K562 (cell line): ENCODE measurements around the gene DPH7. TPM values are rescaled to one million over a fixed set of nuclear protein-coding genes. Genes with fewer than 3 reads are reported as not detected.

Experiments used
- ATAC-seq: fragments of 200-7000 bp; cut with Tn5 transposase; 3 replicates; pipeline ENCODE4 v1.9.1; 2020; ENCODE audit warnings: moderate library complexity
- BruUV-seq: library from RNA; stranded (reverse); fragments of 400-500 nt; replicated peaks from 2 replicates; lab custom pipeline; 2021; lab: Mats Ljungman, UMichigan
- CTCF ChIA-PET: fragments of 300-600 bp; formaldehyde crosslinking; extraction: SDS; loops from one replicate; lab custom pipeline; 2021; ENCODE audit warnings: low intra/inter-chr PET ratio; lab: Yijun Ruan, JAX
- POLR2A ChIA-PET: fragments of 300-600, 350-650 bp; sonication (Branson Sonifier 250); formaldehyde crosslinking; extraction: SDS; loops from one replicate; lab custom pipeline; 2021; ENCODE audit warnings: antibody characterized with exemption, inconsistent platforms; lab: Yijun Ruan, JAX
- DNase-seq, 4 experiments: peaks; one replicate each; pipeline versions ENCODE4 v3.0.0 to v3.0.0-alpha.2; 2011 to 2018; ENCODE audit warnings: low spot score in 3 of 4, mixed read lengths in 3 of 4; ENCODE audit errors: extremely low read depth in 1 of 4
- FAIRE-seq: peaks from 2 replicates; lab custom pipeline; 2011; peaks lifted over from hg19 to GRCh38; lab: Jason Lieb, UNC
- H2AFZ ChIP-seq: 2 replicates; pipeline ENCODE4 v1.6.0; 2011; ENCODE audit warnings: low read depth, low read length, control low read depth, inconsistent platforms
- H3K27ac ChIP-seq: fragments of 200-600 bp; 3 replicates; pipeline ENCODE4 v1.8.0; 2011; ENCODE audit warnings: low read depth, mild to moderate bottlenecking, control low read depth, inconsistent platforms, low read length, moderate library complexity, mixed read lengths; ENCODE audit errors: extremely low read depth
- H3K27me3 ChIP-seq, 2 experiments: fragments of 300-600 bp in 1 of 2; 2 replicates in 1 of 2; 3 replicates in 1 of 2; pipeline versions ENCODE4 v1.6.0 to v1.8.0; 2011; ENCODE audit warnings: inconsistent platforms in 2 of 2, low read length in 2 of 2, mild to moderate bottlenecking in 1 of 2, mixed read lengths in 1 of 2, moderate library complexity in 1 of 2; ENCODE audit not compliant: control insufficient read depth in 2 of 2, insufficient read depth in 2 of 2
- H3K36me3 ChIP-seq: fragments of 300-600 bp; 3 replicates; pipeline ENCODE4 v1.8.0; 2011; ENCODE audit warnings: mild to moderate bottlenecking, low read length, inconsistent platforms; ENCODE audit not compliant: control insufficient read depth, insufficient read depth
- H3K4me1 ChIP-seq, 2 experiments: fragments of 200-600 bp in 1 of 2; replicated peaks in 1 of 2; 2 replicates in 1 of 2; 3 replicates in 1 of 2; pipeline versions ENCODE4 v1.5.1 to v1.8.0; 2011; ENCODE audit warnings: inconsistent platforms in 2 of 2, low read length in 2 of 2, mild to moderate bottlenecking in 1 of 2, mixed read lengths in 1 of 2, moderate library complexity in 1 of 2; ENCODE audit not compliant: control insufficient read depth in 2 of 2, insufficient read depth in 2 of 2
- H3K4me2 ChIP-seq: 2 replicates; pipeline ENCODE4 v1.6.1; 2011; ENCODE audit warnings: low read length, control low read depth, inconsistent platforms, mixed read lengths; ENCODE audit not compliant: insufficient read depth
- H3K4me3 ChIP-seq: fragments of 200-600 bp; sonication (generic), shearing (Covaris generic); 2 replicates; pipeline ENCODE4 v1.5.1; 2016; ENCODE audit warnings: control low read depth, inconsistent platforms
- H3K79me2 ChIP-seq: fragments of 200-600 bp; 3 replicates; pipeline ENCODE4 v1.8.0; 2011; ENCODE audit warnings: low read length, inconsistent platforms; ENCODE audit not compliant: control insufficient read depth, insufficient read depth
- H3K9ac ChIP-seq, 2 experiments: 2 replicates each; pipeline versions ENCODE4 v1.6.0 to v1.6.1; 2011; ENCODE audit warnings: low read depth in 2 of 2, low read length in 2 of 2, control low read depth in 1 of 2, inconsistent platforms in 1 of 2, mild to moderate bottlenecking in 1 of 2, mixed read lengths in 1 of 2; ENCODE audit not compliant: insufficient read depth in 1 of 2
- H3K9me1 ChIP-seq: one replicate; pipeline ENCODE4 v1.6.0; 2011; ENCODE audit warnings: inconsistent platforms, mild to moderate bottlenecking, low read length, moderate library complexity; ENCODE audit not compliant: control insufficient read depth, insufficient read depth
- H3K9me3 ChIP-seq: replicated peaks from 2 replicates; pipeline ENCODE4 v1.5.1; 2011; ENCODE audit warnings: low read depth, low read length, inconsistent platforms; ENCODE audit not compliant: control insufficient read depth, insufficient read depth
- H4K20me1 ChIP-seq: replicated peaks from 2 replicates; pipeline ENCODE4 v1.6.1; 2011; ENCODE audit warnings: low read length, inconsistent platforms, mixed read lengths; ENCODE audit not compliant: control insufficient read depth, insufficient read depth
- NBN ChIP-seq: fragments of 450-650 bp; IDR thresholded peaks from 2 replicates; pipeline ENCODE4 v1.6.1; 2016; ENCODE audit warnings: low read depth, mild to moderate bottlenecking
- PHB2 ChIP-seq: fragments of 450-650 bp; IDR thresholded peaks from 2 replicates; pipeline ENCODE4 v1.6.1; 2017; ENCODE audit warnings: low read depth
- RBM14 ChIP-seq: fragments of 200-400 bp; formaldehyde crosslinking; IDR thresholded peaks from 2 replicates; pipeline ENCODE4 v1.6.1; 2018; ENCODE audit warnings: low read depth, mild to moderate bottlenecking, low read length, moderate library complexity, borderline replicate concordance; ENCODE audit not compliant: insufficient read depth
- RFX1 ChIP-seq: fragments of 450-650 bp; IDR thresholded peaks from 2 replicates; pipeline ENCODE4 v1.6.1; 2016; ENCODE audit warnings: mild to moderate bottlenecking, moderate library complexity
- SRSF3 ChIP-seq: fragments of 200-400 bp; formaldehyde crosslinking; IDR thresholded peaks from 2 replicates; pipeline ENCODE4 v1.6.1; 2016; ENCODE audit warnings: mild to moderate bottlenecking, low read length, moderate library complexity; ENCODE audit not compliant: insufficient read depth
- ZNF12 ChIP-seq: sonication (generic); formaldehyde crosslinking; IDR thresholded peaks from 2 replicates; pipeline ENCODE4 v1.4.0; 2020; ENCODE audit warnings: mild to moderate bottlenecking, missing genetic modification reagents
- WGBS: fragments of 100-300 bp; shearing (Covaris generic); methylation state at CpG from one replicate; pipeline ENCODE4 v1.1.6; 2016; ENCODE audit warnings: low coverage, mixed read lengths; ENCODE audit not compliant: insufficient coverage; ENCODE audit errors: missing lambda C conversion rate; 5-methylcytosine and 5-hydroxymethylcytosine counted together
- in situ Hi-C: fragments of 300-500 bp; cut with MboI; formaldehyde crosslinking; loops from 4 replicates; pipeline ENCODE4 v1.15.0; 2018; ENCODE audit warnings: inconsistent platforms, mixed read lengths
- intact Hi-C: fragments of 100-400 bp; cut with micrococcal nuclease; formaldehyde crosslinking; loops from 2 replicates; pipeline ENCODE4 v1.14.2; 2022
- polyA plus RNA-seq, 8 experiments: library from polyadenylated mRNA; depleted of rRNA in 4 of 8; stranded (reverse) in 5 of 8; unstranded in 3 of 8; fragments of >200 nt; fragmentation: Nextera tagmentation in 2 of 8; fragmentation: Illumina TruSeq in 1 of 8; extraction: Ambion mirVana in 2 of 8; extraction: Trizol in 1 of 8; gene quantifications; 2 replicates each; pipeline versions ENCODE4 v1.2.1 to v1.2.3, GENCODE V29; 2011 to 2014; ENCODE audit warnings: inconsistent platforms in 1 of 8, missing spikeins in 1 of 8
- total RNA-seq, 7 experiments: library from RNA; depleted of rRNA in 6 of 7; stranded (reverse); fragments of >200 nt in 6 of 7; fragmentation: Illumina TruSeq in 2 of 7; extraction: Trizol in 2 of 7; gene quantifications; 2 replicates each; pipeline versions ENCODE4 v1.2.1 to v1.2.3, GENCODE V29; 2011 to 2021; ENCODE audit warnings: low replicate concordance in 1 of 7
- TF ChIP-seq, protein P1 (sequence below): fragments of 450-650 bp; formaldehyde crosslinking; IDR thresholded peaks from 2 replicates; pipeline ENCODE4 v1.4.0; 2022; ENCODE audit warnings: missing genetic modification characterization
- TF ChIP-seq, protein P2 (sequence below), 2 experiments: fragments of 450-650 bp; conservative IDR thresholded peaks; 2 replicates each; pipeline ENCODE4 v1.6.1; 2017; ENCODE audit warnings: mild to moderate bottlenecking in 2 of 2, moderate library complexity in 2 of 2

The DPH7 gene
- total and polyA plus RNA-seq, 9 of the 15 experiments (the other 6 are each of a cell fraction or from before 2014, with no cell fraction given), result 13.9 to 68.6 (median 41.3) TPM

DNA sequence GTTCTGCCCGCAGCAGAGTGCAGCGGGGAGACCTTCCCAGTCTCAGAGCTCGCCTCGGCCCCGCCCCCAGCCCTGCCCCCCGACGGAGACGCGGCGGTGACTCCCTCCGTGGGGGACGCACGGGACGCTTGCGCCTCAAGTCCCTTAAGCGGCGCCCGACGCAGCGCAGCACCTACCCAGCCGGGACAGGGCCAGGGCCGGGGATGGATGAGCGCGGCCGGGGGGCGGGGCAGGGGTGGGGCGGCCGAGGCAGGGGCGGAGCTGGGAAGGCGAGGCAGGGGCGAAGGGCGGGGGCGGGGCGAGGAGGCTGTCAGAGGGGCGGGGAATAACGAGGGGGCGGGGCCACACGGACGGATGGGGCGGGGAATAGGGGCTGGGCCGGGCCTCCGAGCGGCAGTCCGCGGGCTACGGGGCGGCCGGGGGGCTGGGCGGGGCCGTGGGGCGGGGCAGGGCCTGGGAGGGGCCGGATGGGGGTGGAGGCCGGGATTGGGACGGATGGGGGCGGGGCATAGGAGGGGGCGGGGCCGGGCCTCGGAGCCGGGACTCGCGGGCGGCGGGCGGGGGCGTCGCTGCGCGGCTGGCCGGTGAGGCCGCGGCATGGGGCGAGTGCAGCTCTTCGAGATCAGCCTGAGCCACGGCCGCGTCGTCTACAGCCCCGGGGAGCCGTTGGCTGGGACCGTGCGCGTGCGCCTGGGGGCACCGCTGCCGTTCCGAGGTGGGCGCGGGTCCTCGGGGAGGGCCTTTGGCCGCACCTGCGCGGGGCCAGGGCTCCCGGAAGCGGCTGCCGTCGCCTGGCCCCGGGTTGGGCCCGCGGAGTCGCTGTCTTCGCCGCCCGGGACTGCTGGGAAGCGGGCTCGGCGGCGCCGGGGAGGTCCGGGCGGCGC, 26.6 kb upstream of the DPH7 start, which contains the start of gene ARRDC1 (continued):
- TF ChIP-seq, protein P1, sequence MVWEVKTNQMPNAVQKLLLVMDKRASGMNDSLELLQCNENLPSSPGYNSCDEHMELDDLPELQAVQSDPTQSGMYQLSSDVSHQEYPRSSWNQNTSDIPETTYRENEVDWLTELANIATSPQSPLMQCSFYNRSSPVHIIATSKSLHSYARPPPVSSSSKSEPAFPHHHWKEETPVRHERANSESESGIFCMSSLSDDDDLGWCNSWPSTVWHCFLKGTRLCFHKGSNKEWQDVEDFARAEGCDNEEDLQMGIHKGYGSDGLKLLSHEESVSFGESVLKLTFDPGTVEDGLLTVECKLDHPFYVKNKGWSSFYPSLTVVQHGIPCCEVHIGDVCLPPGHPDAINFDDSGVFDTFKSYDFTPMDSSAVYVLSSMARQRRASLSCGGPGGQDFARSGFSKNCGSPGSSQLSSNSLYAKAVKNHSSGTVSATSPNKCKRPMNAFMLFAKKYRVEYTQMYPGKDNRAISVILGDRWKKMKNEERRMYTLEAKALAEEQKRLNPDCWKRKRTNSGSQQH (CRISPR knock-in tag), result no peak
- TF ChIP-seq, protein P2, sequence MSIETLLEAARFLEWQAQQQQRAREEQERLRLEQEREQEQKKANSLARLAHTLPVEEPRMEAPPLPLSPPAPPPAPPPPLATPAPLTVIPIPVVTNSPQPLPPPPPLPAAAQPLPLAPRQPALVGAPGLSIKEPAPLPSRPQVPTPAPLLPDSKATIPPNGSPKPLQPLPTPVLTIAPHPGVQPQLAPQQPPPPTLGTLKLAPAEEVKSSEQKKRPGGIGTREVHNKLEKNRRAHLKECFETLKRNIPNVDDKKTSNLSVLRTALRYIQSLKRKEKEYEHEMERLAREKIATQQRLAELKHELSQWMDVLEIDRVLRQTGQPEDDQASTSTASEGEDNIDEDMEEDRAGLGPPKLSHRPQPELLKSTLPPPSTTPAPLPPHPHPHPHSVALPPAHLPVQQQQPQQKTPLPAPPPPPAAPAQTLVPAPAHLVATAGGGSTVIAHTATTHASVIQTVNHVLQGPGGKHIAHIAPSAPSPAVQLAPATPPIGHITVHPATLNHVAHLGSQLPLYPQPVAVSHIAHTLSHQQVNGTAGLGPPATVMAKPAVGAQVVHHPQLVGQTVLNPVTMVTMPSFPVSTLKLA (conservative IDR thresholded peaks at IDR 0.05), result no peak; a peak in 1 of 4 replicates

- whole genome bisulfite sequencing, result 42% methylated on average over 28 of the region's 49 CpGs
- Histone ChIP-seq H3K9ac (peak overlapping the region in 1 of 2 experiments; percentile 64; a peak in 1 of 4 replicates), H3K27me3 (no peaks in the 10 kb centered on the region), H3K27ac (no peak overlapping the region), H3K9me1 (no peaks in the 10 kb centered on the region), H2AFZ (no peak overlapping the region), H3K79me2 (peaks cover 16% of the 10 kb centered on the region), H3K4me2 (no peak overlapping the region), H3K9me3 (no peaks in the 10 kb centered on the region), H4K20me1 (peaks cover 7% of the 10 kb centered on the region; the same call in 1 of the 2 replicates), H3K36me3 (no peaks in the 10 kb centered on the region), H3K4me1 (peaks cover 21 to 41% of the 10 kb centered on the region in 2 experiments; a peak in 4 of 5 replicates), H3K4me3 (peak overlapping the region; percentile 38)
- FAIRE-seq (no peak), DNase-seq (no peak), ATAC-seq (no peak)
- BruUV-seq, result no TSS peak
- in situ Hi-C loops, result no loop called here
- intact Hi-C loops, result no loop called here
- POLR2A ChIA-PET, result interaction anchor here (3.2 kb wide), 1 partner anchor 13 kb away, joined by 28 read pairs; the partner anchor contains the start of gene ZMYND19
- CTCF ChIA-PET, result no interaction called here
- TF ChIP-seq ZNF12 (CRISPR knock-in tag) (no peak), RFX1 (no peak), SRSF3 (no peak), RBM14 (no peak), PHB2 (no peak), NBN (no peak)
- TF ChIP-seq, all 486 proteins: peak for 0
These were observed 25.8 kb upstream of the DPH7 start for GRCh38 chr9:137604345-137605086.
